Suprapubic skin (tissue), 4 donors: ENCODE results near the gene POLG.

ENCODE experiments used
- CTCF ChIP-seq, 2 donors: fragments of 200-600 bp in 1 of 2; fragments of 450-650 bp in 1 of 2; sonication (generic) in 1 of 2; IDR thresholded peaks; one replicate each; pipeline ENCODE4 v1.5.1; 2016 to 2019; ENCODE audit warnings: antibody characterized with exemption in 2 of 2, mild to moderate bottlenecking in 1 of 2, moderate library complexity in 1 of 2
- EP300 ChIP-seq: sonication (generic); formaldehyde crosslinking; IDR thresholded peaks from one replicate; pipeline ENCODE4 v1.6.1; 2017; ENCODE audit warnings: antibody characterized with exemption
- POLR2A ChIP-seq, 2 donors: fragments of 450-650 bp; IDR thresholded peaks; one replicate each; pipeline ENCODE4 v1.6.1; 2017; ENCODE audit warnings: antibody characterized with exemption in 2 of 2, mild to moderate bottlenecking in 2 of 2, moderate library complexity in 2 of 2
- POLR2AphosphoS5 ChIP-seq, 3 donors: sonication (generic); formaldehyde crosslinking; IDR thresholded peaks; one replicate each; pipeline ENCODE4 v1.6.1; 2017; ENCODE audit warnings: antibody characterized with exemption in 3 of 3

- TF ChIP-seq POLR2A (IDR thresholded peaks at IDR 0.05): no peak
- no peak for TF ChIP-seq EP300
- TF ChIP-seq CTCF (IDR thresholded peaks at IDR 0.05): no peak
- TF ChIP-seq POLR2AphosphoS5 (IDR thresholded peaks at IDR 0.05): no peak
Observed at GRCh38 chr15:89364341-89364740, 29.7 kb upstream of the POLG start.
